ENCODE data around the gene CLTC. TPM values are rescaled to one million over a fixed set of nuclear protein-coding genes. Genes with fewer than 3 reads are reported as not detected.
A peak's percentile ranks its signal among the peaks of the same experiment; 100 is the strongest.

Gene CLTC
- total RNA-seq, 1 donor from 2014 or later = 126 TPM

GRCh38 chr17:59669944-59670343 lies 50.2 kb downstream of the CLTC start:
- DNase-seq = no peak
- no peak for ATAC-seq (ENCODE audit: poor library complexity)
- intact Hi-C loops (cut with DNase I) = loop anchor here (10.0 kb wide), 1 partner anchor 265 kb away; no protein-coding TSS in a partner anchor

GRCh38 chr17:59671386-59671785 lies 51.7 kb downstream of the CLTC start:
- intact Hi-C loops (cut with DNase I) = no loop called here
- no peak for DNase-seq
- ATAC-seq (ENCODE audit: poor library complexity) = no peak

- intact Hi-C loops (cut with DNase I) = no loop called here
- DNase-seq = no peak
- ATAC-seq (ENCODE audit: poor library complexity) = no peak
These were observed 55.5 kb downstream of the CLTC start for GRCh38 chr17:59675231-59675630.

- no peak for ATAC-seq (ENCODE audit: poor library complexity)
- DNase-seq = no peak
- intact Hi-C loops (cut with DNase I) = no loop called here
These were observed 57.0 kb downstream of the CLTC start for GRCh38 chr17:59676716-59677115.

- intact Hi-C loops (cut with DNase I) = no loop called here
- ATAC-seq (ENCODE audit: poor library complexity) (no peak), DNase-seq (no peak)
These were observed 59.2 kb downstream of the CLTC start for GRCh38 chr17:59678918-59679317.

- DNase-seq = no peak
- intact Hi-C loops (cut with DNase I) = no loop called here
- ATAC-seq (ENCODE audit: poor library complexity) = no peak
These were observed 60.6 kb downstream of the CLTC start for GRCh38 chr17:59680314-59680713.

- ATAC-seq (ENCODE audit: poor library complexity) (no peak), DNase-seq (no peak)
- intact Hi-C loops (cut with DNase I) = no loop called here
These were observed 63.6 kb downstream of the CLTC start for GRCh38 chr17:59683283-59683682.

- DNase-seq (no peak), ATAC-seq (ENCODE audit: poor library complexity) (no peak)
- intact Hi-C loops (cut with DNase I) = no loop called here
These were observed 65.3 kb downstream of the CLTC start for GRCh38 chr17:59684967-59685366.

GRCh38 chr17:59688008-59688407 lies 68.3 kb downstream of the CLTC start:
- ATAC-seq (ENCODE audit: poor library complexity) = no peak
- intact Hi-C loops (cut with DNase I) = no loop called here
- DNase-seq = no peak

- DNase-seq = no peak
- intact Hi-C loops (cut with DNase I) = no loop called here
- no peak for ATAC-seq (ENCODE audit: poor library complexity)
These were observed 68.8 kb downstream of the CLTC start for GRCh38 chr17:59688496-59688895.

GRCh38 chr17:59693582-59693981 lies 73.9 kb downstream of the CLTC start:
- intact Hi-C loops (cut with DNase I) = no loop called here
- ATAC-seq (ENCODE audit: poor library complexity) = no peak
- DNase-seq = no peak

GRCh38 chr17:59694344-59694743 lies 74.6 kb downstream of the CLTC start:
- ATAC-seq (ENCODE audit: poor library complexity) = no peak
- intact Hi-C loops (cut with DNase I) = no loop called here
- DNase-seq = no peak

- DNase-seq (no peak), ATAC-seq (ENCODE audit: poor library complexity) (no peak)
- intact Hi-C loops (cut with DNase I) = no loop called here
These were observed 76.4 kb downstream of the CLTC start for GRCh38 chr17:59695945-59696681.

GRCh38 chr17:59696682-59697277 lies 77.1 kb downstream of the CLTC start:
- no peak for ATAC-seq (ENCODE audit: poor library complexity)
- intact Hi-C loops (cut with DNase I) = no loop called here
- no peak for DNase-seq

- intact Hi-C loops (cut with DNase I) = no loop called here
- DNase-seq = no peak
- no peak for ATAC-seq (ENCODE audit: poor library complexity)
These were observed 78.4 kb downstream of the CLTC start for GRCh38 chr17:59698143-59698542.

- intact Hi-C loops (cut with DNase I) = no loop called here
- ATAC-seq (ENCODE audit: poor library complexity) (no peak), DNase-seq (no peak)
These were observed 79.5 kb downstream of the CLTC start for GRCh38 chr17:59699218-59699617.

GRCh38 chr17:59699786-59700185 lies 80.1 kb downstream of the CLTC start:
- intact Hi-C loops (cut with DNase I) = no loop called here
- ATAC-seq (ENCODE audit: poor library complexity) (no peak), DNase-seq (no peak)

- no peak for ATAC-seq (ENCODE audit: poor library complexity)
- intact Hi-C loops (cut with DNase I) = no loop called here
- no peak for DNase-seq
These were observed 82.6 kb downstream of the CLTC start for GRCh38 chr17:59702304-59702703.

- peak; percentile 99 for ATAC-seq (ENCODE audit: poor library complexity)
- intact Hi-C loops (cut with DNase I) = no loop called here
- peak; percentile 98 for DNase-seq
These were observed 87.7 kb downstream of the CLTC start, which contains the start of the genes PTRH2 and VMP1 for GRCh38 chr17:59707149-59707970. TSS of gene PTRH2 (minus strand) at chr17:59707430. CDS start at chr17:59697978, 9,452 bp downstream. TSS of gene VMP1 (plus strand) at chr17:59707654. CDS start at chr17:59731447, 23,793 bp downstream.

Data from Right ventricle myocardium superior (tissue), 1 donor.